Activated CD4-positive, alpha-beta memory T cell treated with anti-CD3 and anti-CD28 coated beads for 36 hours (primary cell): ENCODE data around the gene MYB. TPM values are rescaled to one million over a fixed set of nuclear protein-coding genes. Genes with fewer than 3 reads are reported as not detected.
A peak's percentile ranks its signal among the peaks of the same experiment; 100 is the strongest.

Experiments
- CTCF ChIA-PET: fragments of 350-600 bp; sonication (Branson Sonifier 250); formaldehyde crosslinking; loops from one replicate; lab custom pipeline; 2021; ENCODE audit warnings: antibody characterized with exemption, inconsistent platforms; lab: Charles Lee
- POLR2A ChIA-PET: fragments of 350-600 bp; sonication (Branson Sonifier 250); formaldehyde crosslinking; loops from one replicate; lab custom pipeline; 2021; ENCODE audit warnings: antibody characterized with exemption; lab: Charles Lee
- DNase-seq: peaks from one replicate; pipeline ENCODE4 v3.0.0-alpha.2; 2020
- H3K27ac Mint-ChIP-seq: one replicate; pipeline ENCODE4 v1.8.0; 2021; ENCODE audit warnings: mixed read lengths
- H3K27me3 Mint-ChIP-seq: one replicate; pipeline ENCODE4 v1.8.0; 2021; ENCODE audit warnings: mixed read lengths
- H3K36me3 Mint-ChIP-seq: one replicate; pipeline ENCODE4 v1.8.0; 2021; ENCODE audit warnings: mixed read lengths
- H3K4me1 Mint-ChIP-seq: one replicate; pipeline ENCODE4 v1.8.0; 2021; ENCODE audit warnings: low read depth, mixed read lengths
- H3K4me3 Mint-ChIP-seq: one replicate; pipeline ENCODE4 v1.8.0; 2021; ENCODE audit warnings: mild to moderate bottlenecking, mixed read lengths
- H3K9me3 Mint-ChIP-seq: one replicate; pipeline ENCODE4 v1.8.0; 2021; ENCODE audit warnings: mixed read lengths
- intact Hi-C: fragments of 100-400 bp; cut with micrococcal nuclease; formaldehyde crosslinking; loops from one replicate; pipeline ENCODE4 v1.15.1; 2023
- total RNA-seq, 2 experiments: library from RNA; stranded (reverse); gene quantifications; one replicate each; pipeline ENCODE4 v1.2.3, GENCODE V29; 2021

The MYB gene
- total RNA-seq, 2 experiments from 2014 or later, result 19.4 to 19.7 TPM

DNA sequence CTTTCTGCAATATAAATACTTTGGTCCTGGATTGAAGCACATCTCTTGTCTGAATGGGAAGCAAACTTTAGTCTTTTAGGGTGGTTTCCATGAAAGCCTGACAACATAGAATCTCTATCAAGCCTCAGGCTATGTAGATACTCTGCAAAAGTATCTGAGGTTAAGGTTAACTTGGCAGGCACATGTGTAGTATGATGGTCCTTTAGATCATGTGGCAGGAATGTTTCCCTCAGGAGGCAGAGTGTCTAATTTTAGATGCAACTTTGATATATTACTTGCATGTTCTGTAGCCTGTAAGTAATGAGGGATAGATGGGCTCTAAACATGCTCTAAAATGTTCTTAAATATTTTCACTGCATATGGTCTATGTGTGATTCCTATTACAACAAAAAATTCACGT is 8.2 kb downstream of the MYB start:
- peaks cover 4% of the 10 kb centered on the region for H3K4me1 Mint-ChIP-seq
- intact Hi-C loops, result loop anchor here (10.0 kb wide), 1 partner anchor 1015 kb away; no protein-coding TSS in a partner anchor
- no peak for DNase-seq
- H3K4me3 Mint-ChIP-seq, result no peak overlapping the region
- ChIA-PET CTCF (interaction anchor here (1.2 kb wide), 1 partner anchor 45 kb away, joined by 3 read pairs; no protein-coding TSS in a partner anchor), POLR2A (no interaction called here)
- no peaks in the 10 kb centered on the region for H3K27me3 Mint-ChIP-seq
- no peaks in the 10 kb centered on the region for H3K9me3 Mint-ChIP-seq
- H3K36me3 Mint-ChIP-seq, result peaks cover 60% of the 10 kb centered on the region
- H3K27ac Mint-ChIP-seq, result no peak overlapping the region

DNA sequence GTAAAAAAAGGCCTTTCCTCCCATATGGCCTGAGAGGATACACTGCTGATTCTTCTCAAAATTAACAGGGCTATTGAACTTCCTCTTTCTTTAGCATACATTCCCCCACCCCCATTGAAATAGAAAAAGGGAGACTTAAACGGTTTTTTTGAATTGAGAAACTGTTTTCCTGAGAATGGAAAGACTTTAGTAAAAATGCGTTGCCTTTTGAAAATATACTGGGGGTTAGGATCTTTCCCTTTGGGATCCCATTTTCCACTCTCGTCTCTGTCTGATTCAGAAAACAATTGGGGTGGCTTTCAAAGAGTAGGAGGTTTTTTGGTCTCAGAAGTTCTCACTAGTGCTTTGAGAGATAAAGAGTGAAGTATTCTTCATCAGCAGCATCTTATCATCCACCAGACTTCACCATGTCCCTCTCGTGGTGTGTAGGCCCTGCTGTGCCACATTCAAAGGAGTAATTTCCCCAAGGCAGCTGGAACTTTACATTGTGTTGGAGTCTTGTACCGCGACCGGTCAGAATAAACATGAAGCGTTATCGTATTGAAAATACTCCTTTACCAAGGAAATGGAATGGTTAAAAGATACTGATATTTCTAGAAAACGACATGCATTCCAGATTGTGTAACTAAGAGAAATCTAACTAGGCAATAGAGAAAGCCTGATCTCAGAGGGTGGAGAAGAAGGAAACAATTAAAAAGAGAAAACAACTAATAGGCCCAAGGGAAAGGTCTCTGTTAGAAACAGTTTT is 10.6 kb downstream of the MYB start:
- Mint-ChIP-seq H3K4me1 (peaks cover 14% of the 10 kb centered on the region), H3K4me3 (no peak overlapping the region), H3K27ac (no peak overlapping the region), H3K9me3 (no peaks in the 10 kb centered on the region), H3K27me3 (no peaks in the 10 kb centered on the region), H3K36me3 (peaks cover 69% of the 10 kb centered on the region)
- no peak for DNase-seq
- intact Hi-C loops, result no loop called here
- ChIA-PET POLR2A (no interaction called here), CTCF (interaction anchor here (1.0 to 1.1 kb wide), 2 partner anchors 8 to 48 kb away, joined by 3 to 4 read pairs; no protein-coding TSS in a partner anchor)

GRCh38 chr6:135192256-135193174 is 11.4 kb downstream of the MYB start:
- intact Hi-C loops, result no loop called here
- H3K36me3 Mint-ChIP-seq, result peaks cover 74% of the 10 kb centered on the region
- ChIA-PET CTCF (interaction anchor here (1.0 to 1.1 kb wide), 2 partner anchors 9 to 49 kb away, joined by 3 to 4 read pairs; no protein-coding TSS in a partner anchor), POLR2A (no interaction called here)
- H3K4me1 Mint-ChIP-seq, result peaks cover 23% of the 10 kb centered on the region
- no peaks in the 10 kb centered on the region for H3K27me3 Mint-ChIP-seq
- no peaks in the 10 kb centered on the region for H3K9me3 Mint-ChIP-seq
- DNase-seq, result no peak
- H3K27ac Mint-ChIP-seq, result no peak overlapping the region
- H3K4me3 Mint-ChIP-seq, result no peak overlapping the region

DNA sequence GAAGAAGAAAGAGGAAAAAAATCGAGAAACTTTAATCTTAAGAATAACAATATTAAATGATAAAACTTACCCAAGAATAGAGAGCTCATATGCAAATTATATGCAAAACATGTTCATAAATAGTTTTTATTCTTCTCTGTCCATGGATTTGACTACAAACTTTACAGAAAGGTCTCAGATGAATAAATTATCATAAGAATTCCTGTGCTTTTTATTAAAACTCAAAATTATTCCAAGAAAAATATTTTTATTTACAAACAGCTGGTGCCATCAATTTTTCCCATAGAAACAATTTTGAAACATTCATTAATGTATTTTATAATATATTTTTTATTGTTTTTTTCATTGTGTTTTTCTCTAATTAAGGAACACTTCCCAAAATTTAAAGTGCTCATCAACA is 12.1 kb downstream of the MYB start:
- CTCF ChIA-PET, result interaction anchor here (2.2 kb wide), 1 partner anchor 9 kb away, joined by 6 read pairs; no protein-coding TSS in a partner anchor
- Mint-ChIP-seq H3K9me3 (no peaks in the 10 kb centered on the region), H3K4me3 (no peak overlapping the region), H3K27me3 (no peaks in the 10 kb centered on the region), H3K27ac (no peak overlapping the region), H3K36me3 (peaks cover 73% of the 10 kb centered on the region), H3K4me1 (peaks cover 27% of the 10 kb centered on the region)
- DNase-seq, result no peak
- intact Hi-C loops, result no loop called here
- POLR2A ChIA-PET, result no interaction called here

- peaks cover 65% of the 10 kb centered on the region for H3K36me3 Mint-ChIP-seq
- no peak for DNase-seq
- no peaks in the 10 kb centered on the region for H3K27me3 Mint-ChIP-seq
- no peaks in the 10 kb centered on the region for H3K9me3 Mint-ChIP-seq
- no peak overlapping the region for H3K4me3 Mint-ChIP-seq
- ChIA-PET CTCF (interaction anchor here (2.2 kb wide), 1 partner anchor 11 kb away, joined by 6 read pairs; no protein-coding TSS in a partner anchor), POLR2A (no interaction called here)
- peaks cover 24% of the 10 kb centered on the region for H3K4me1 Mint-ChIP-seq
- intact Hi-C loops, result loop anchor here (5.0 kb wide), 2 partner anchors 48 to 227 kb away; no protein-coding TSS in a partner anchor
- H3K27ac Mint-ChIP-seq, result no peak overlapping the region
Observed at GRCh38 chr6:135195041-135195440, 13.9 kb downstream of the MYB start.

DNA sequence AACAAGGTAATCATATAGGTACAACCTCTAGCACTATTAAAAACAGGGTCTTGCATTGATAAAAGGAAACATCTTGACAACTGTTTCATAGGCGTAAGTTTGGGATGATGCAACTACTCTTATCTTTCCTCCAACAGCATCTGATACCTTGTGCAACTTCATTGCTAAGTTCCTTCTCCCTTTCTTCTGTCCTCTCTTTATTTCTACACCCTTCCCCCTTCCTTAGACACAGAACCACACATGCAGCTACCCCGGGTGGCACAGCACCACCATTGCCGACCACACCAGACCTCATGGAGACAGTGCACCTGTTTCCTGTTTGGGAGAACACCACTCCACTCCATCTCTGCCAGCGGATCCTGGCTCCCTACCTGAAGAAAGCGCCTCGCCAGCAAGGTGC is 14.4 kb downstream of the MYB start:
- Mint-ChIP-seq H3K4me1 (peaks cover 24% of the 10 kb centered on the region), H3K27ac (no peak overlapping the region), H3K36me3 (peaks cover 67% of the 10 kb centered on the region), H3K4me3 (no peak overlapping the region), H3K9me3 (no peaks in the 10 kb centered on the region), H3K27me3 (no peaks in the 10 kb centered on the region)
- ChIA-PET POLR2A (no interaction called here), CTCF (interaction anchor here (0.6 to 2.2 kb wide), 4 partner anchors 8 to 172 kb away, joined by 3 to 6 read pairs (median 4); no protein-coding TSS in a partner anchor)
- intact Hi-C loops, result loop anchor here (5.0 kb wide), 2 partner anchors 48 to 227 kb away; no protein-coding TSS in a partner anchor
- DNase-seq, result no peak

DNA sequence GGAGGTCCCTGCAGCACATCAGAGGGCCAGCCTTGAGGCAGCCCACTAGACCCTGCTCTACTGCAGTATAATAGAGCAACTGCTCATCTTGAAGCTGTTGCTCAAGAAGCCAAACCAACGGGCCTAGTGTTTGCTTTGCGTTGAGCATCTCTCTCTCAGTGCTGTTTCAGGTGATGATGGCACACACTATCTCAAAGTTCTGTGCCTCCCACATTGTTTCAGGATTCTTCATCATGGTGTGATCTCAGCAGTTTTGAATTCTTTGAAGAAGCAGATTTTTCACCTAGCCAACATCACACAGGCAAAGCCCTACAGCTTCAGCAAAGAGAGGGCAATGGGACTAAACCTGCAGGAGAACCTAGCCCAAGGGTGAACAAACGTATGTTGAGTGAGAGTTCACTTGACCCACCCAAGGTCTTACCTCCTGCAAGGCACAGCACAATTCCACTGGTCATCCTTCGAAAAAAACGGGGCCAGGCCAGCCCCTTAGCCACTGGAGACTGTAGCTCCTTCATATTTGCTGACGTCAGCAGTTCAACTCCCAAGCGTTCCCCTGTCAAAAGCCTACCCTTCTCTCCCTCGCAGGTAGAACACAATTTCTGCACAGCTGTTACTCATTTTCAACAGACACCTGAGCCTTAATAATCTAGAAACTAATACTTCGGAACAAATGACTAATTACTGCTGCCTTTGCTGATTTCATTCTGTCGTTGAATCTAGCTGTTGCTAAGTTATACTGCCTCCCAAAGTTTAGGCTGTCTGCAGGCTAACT is 15.8 kb downstream of the MYB start:
- Mint-ChIP-seq H3K4me1 (peaks cover 24% of the 10 kb centered on the region), H3K36me3 (peaks cover 59% of the 10 kb centered on the region), H3K4me3 (peak overlapping the region; percentile 21), H3K9me3 (no peaks in the 10 kb centered on the region), H3K27me3 (no peaks in the 10 kb centered on the region), H3K27ac (peak overlapping the region; percentile 86)
- POLR2A ChIA-PET, result interaction anchor here (0.7 to 1.6 kb wide), 8 partner anchors 14 to 83 kb away, joined by 3 to 4 read pairs (median 3); partner anchors contain the start of gene MYB
- peak; percentile 53 for DNase-seq
- CTCF ChIA-PET, result interaction anchor here (0.6 to 1.6 kb wide), 6 partner anchors 10 to 214 kb away, joined by 3 to 5 read pairs (median 3); no protein-coding TSS in a partner anchor
- intact Hi-C loops, result loop anchor here (1.0 to 5.0 kb wide), 7 partner anchors 14 to 225 kb away; no protein-coding TSS in a partner anchor

- CTCF ChIA-PET, result interaction anchor here (1.1 kb wide), 1 partner anchor 181 kb away, joined by 4 read pairs; no protein-coding TSS in a partner anchor
- Mint-ChIP-seq H3K27ac (no peak overlapping the region), H3K36me3 (peaks cover 36% of the 10 kb centered on the region), H3K4me1 (peaks cover 2% of the 10 kb centered on the region), H3K4me3 (no peak overlapping the region), H3K9me3 (no peaks in the 10 kb centered on the region), H3K27me3 (no peaks in the 10 kb centered on the region)
- no peak for DNase-seq
- intact Hi-C loops, result no loop called here
- POLR2A ChIA-PET, result no interaction called here
Observed at GRCh38 chr6:135202836-135203235, 21.7 kb downstream of the MYB start.

DNA sequence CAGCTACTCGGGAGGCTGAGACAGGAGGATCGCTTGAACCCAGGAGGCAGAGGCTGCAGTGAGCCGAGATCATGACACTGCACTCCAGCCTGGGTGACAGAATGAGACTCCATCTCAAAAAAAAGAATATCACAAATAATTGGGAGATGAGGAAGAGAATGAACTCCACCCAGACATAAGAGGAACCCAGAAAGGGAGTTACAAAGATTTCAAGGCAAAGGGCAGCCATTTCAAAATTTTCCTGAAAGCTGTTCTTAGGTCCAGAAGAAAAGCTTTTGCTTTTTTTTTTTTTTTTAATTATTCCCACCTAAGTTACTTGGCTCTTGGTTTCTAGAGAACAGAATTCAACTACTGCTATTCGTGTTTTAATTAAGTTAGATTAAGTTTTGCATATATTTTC is 23.8 kb downstream of the MYB start:
- no peak for DNase-seq
- POLR2A ChIA-PET, result no interaction called here
- H3K27me3 Mint-ChIP-seq, result no peaks in the 10 kb centered on the region
- no peak overlapping the region for H3K4me3 Mint-ChIP-seq
- no peaks in the 10 kb centered on the region for H3K9me3 Mint-ChIP-seq
- H3K4me1 Mint-ChIP-seq, result peaks cover 11% of the 10 kb centered on the region
- intact Hi-C loops, result no loop called here
- peaks cover 33% of the 10 kb centered on the region for H3K36me3 Mint-ChIP-seq
- CTCF ChIA-PET, result no interaction called here
- no peak overlapping the region for H3K27ac Mint-ChIP-seq

- intact Hi-C loops, result no loop called here
- Mint-ChIP-seq H3K27me3 (no peaks in the 10 kb centered on the region), H3K27ac (peak overlapping the region; percentile 33), H3K4me3 (peak overlapping the region; percentile 4), H3K36me3 (peaks cover 31% of the 10 kb centered on the region), H3K4me1 (peaks cover 38% of the 10 kb centered on the region), H3K9me3 (no peaks in the 10 kb centered on the region)
- POLR2A ChIA-PET, result no interaction called here
- CTCF ChIA-PET, result no interaction called here
- DNase-seq, result no peak
Observed at GRCh38 chr6:135209803-135210202, 28.7 kb downstream of the MYB start.
